ENCODE measurements around the gene CLDN5.

The CLDN5 gene

GRCh38 chr22:19501897-19502447 lies 22.2 kb downstream of the CLDN5 start:
- no peak for TF ChIP-seq CTCF (IDR thresholded peaks at IDR 0.05; ENCODE audit: low read depth, low read length, missing control alignments)
- no peak overlapping the region for H3K4me3 ChIP-seq (ENCODE audit: low read depth, low read length)
- in situ Hi-C loops (cut with HindIII; ENCODE audit: low sequenced_read_pairs), result no loop called here
- no peak for DNase-seq (ENCODE audit: low read depth)

GRCh38 chr22:19499880-19500242 lies 24.3 kb downstream of the CLDN5 start:
- in situ Hi-C loops (cut with HindIII; ENCODE audit: low sequenced_read_pairs), result no loop called here
- no peak for TF ChIP-seq CTCF (IDR thresholded peaks at IDR 0.05; ENCODE audit: low read depth, low read length, missing control alignments)
- no peak for DNase-seq (ENCODE audit: low read depth)
- H3K4me3 ChIP-seq (ENCODE audit: low read depth, low read length), result no peak overlapping the region

GRCh38 chr22:19499236-19499879 lies 24.9 kb downstream of the CLDN5 start:
- no peak overlapping the region for H3K4me3 ChIP-seq (ENCODE audit: low read depth, low read length)
- in situ Hi-C loops (cut with HindIII; ENCODE audit: low sequenced_read_pairs), result no loop called here
- DNase-seq (ENCODE audit: low read depth), result no peak
- TF ChIP-seq CTCF (IDR thresholded peaks at IDR 0.05; ENCODE audit: low read depth, low read length, missing control alignments), result no peak

- no peak overlapping the region for H3K4me3 ChIP-seq (ENCODE audit: low read depth, low read length)
- in situ Hi-C loops (cut with HindIII; ENCODE audit: low sequenced_read_pairs), result no loop called here
- no peak for DNase-seq (ENCODE audit: low read depth)
- no peak for TF ChIP-seq CTCF (IDR thresholded peaks at IDR 0.05; ENCODE audit: low read depth, low read length, missing control alignments)
These were observed 25.4 kb downstream of the CLDN5 start for GRCh38 chr22:19498866-19499190.

GRCh38 chr22:19498154-19498865 lies 25.9 kb downstream of the CLDN5 start:
- no peak for TF ChIP-seq CTCF (IDR thresholded peaks at IDR 0.05; ENCODE audit: low read depth, low read length, missing control alignments)
- DNase-seq (ENCODE audit: low read depth), result no peak
- H3K4me3 ChIP-seq (ENCODE audit: low read depth, low read length), result no peak overlapping the region
- in situ Hi-C loops (cut with HindIII; ENCODE audit: low sequenced_read_pairs), result no loop called here

- no peak overlapping the region for H3K4me3 ChIP-seq (ENCODE audit: low read depth, low read length)
- TF ChIP-seq CTCF (IDR thresholded peaks at IDR 0.05; ENCODE audit: low read depth, low read length, missing control alignments), result no peak
- in situ Hi-C loops (cut with HindIII; ENCODE audit: low sequenced_read_pairs), result no loop called here
- DNase-seq (ENCODE audit: low read depth), result peak; percentile 35
These were observed 27.0 kb downstream of the CLDN5 start for GRCh38 chr22:19497245-19497644.
